ENCODE measurements around the gene TMEM9.

The TMEM9 gene

GRCh38 chr1:201113451-201114244, 40.6 kb downstream of the TMEM9 start:
- peaks cover 4% of the 10 kb centered on the region for H3K4me1 ChIP-seq (ENCODE audit: low read length)
- peak overlapping the region; percentile 37; the same call in 1 of the 2 replicates for H2AFZ ChIP-seq (ENCODE audit: low read depth, low read length)
- H3K4me2 ChIP-seq (ENCODE audit: low read length): peak overlapping the region; percentile 87
- no peaks in the 10 kb centered on the region for H3K36me3 ChIP-seq (replicated peaks; ENCODE audit: low read depth, low read length)
- peak overlapping the region; percentile 59 for H3K4me3 ChIP-seq (ENCODE audit: low read length)
- no peaks in the 10 kb centered on the region for H4K20me1 ChIP-seq (ENCODE audit: insufficient read depth, low read length)
- H3K9ac ChIP-seq (ENCODE audit: low read length): peak overlapping the region; percentile 38; the same call in 1 of the 2 replicates
- H3K9me3 ChIP-seq (ENCODE audit: insufficient read depth, low read length): no peaks in the 10 kb centered on the region
- TF ChIP-seq EZH2phosphoT487 (IDR thresholded peaks at IDR 0.05; ENCODE audit: low read depth) (no peak), CTCF (IDR thresholded peaks at IDR 0.05; ENCODE audit: low read depth, low read length) (no peak)
- peaks cover 12% of the 10 kb centered on the region; the same call in 1 of the 2 replicates for H3K27me3 ChIP-seq (ENCODE audit: low read depth, low read length)
- H3K27ac ChIP-seq (ENCODE audit: low read length): no peak overlapping the region
- no peaks in the 10 kb centered on the region for H3K79me2 ChIP-seq (ENCODE audit: low read length)

- TF ChIP-seq CTCF (IDR thresholded peaks at IDR 0.05; ENCODE audit: low read depth, low read length) (no peak), EZH2phosphoT487 (IDR thresholded peaks at IDR 0.05; ENCODE audit: low read depth) (no peak)
- Histone ChIP-seq H3K4me2 (ENCODE audit: low read length) (no peak overlapping the region), H3K36me3 (replicated peaks; ENCODE audit: low read depth, low read length) (no peaks in the 10 kb centered on the region), H3K4me1 (ENCODE audit: low read length) (peaks cover 4% of the 10 kb centered on the region), H4K20me1 (ENCODE audit: insufficient read depth, low read length) (no peaks in the 10 kb centered on the region), H3K79me2 (ENCODE audit: low read length) (no peaks in the 10 kb centered on the region), H3K9ac (ENCODE audit: low read length) (no peak overlapping the region), H2AFZ (ENCODE audit: low read depth, low read length) (no peak overlapping the region), H3K4me3 (ENCODE audit: low read length) (no peak overlapping the region), H3K9me3 (ENCODE audit: insufficient read depth, low read length) (no peaks in the 10 kb centered on the region), H3K27ac (ENCODE audit: low read length) (no peak overlapping the region), H3K27me3 (ENCODE audit: low read depth, low read length) (peaks cover 12% of the 10 kb centered on the region; the same call in 1 of the 2 replicates)
Measured at GRCh38 chr1:201112926-201113325, 41.3 kb downstream of the TMEM9 start.

- no peaks in the 10 kb centered on the region for H3K79me2 ChIP-seq (ENCODE audit: low read length)
- H4K20me1 ChIP-seq (ENCODE audit: insufficient read depth, low read length): no peaks in the 10 kb centered on the region
- H3K4me3 ChIP-seq (ENCODE audit: low read length): no peak within 1 kb of the TSS
- no peaks in the 10 kb centered on the region for H3K36me3 ChIP-seq (replicated peaks; ENCODE audit: low read depth, low read length)
- no peak within 1 kb of the TSS for H2AFZ ChIP-seq (ENCODE audit: low read depth, low read length)
- TF ChIP-seq CTCF (IDR thresholded peaks at IDR 0.05; ENCODE audit: low read depth, low read length) (no peak), EZH2phosphoT487 (IDR thresholded peaks at IDR 0.05; ENCODE audit: low read depth) (no peak)
- no peak within 1 kb of the TSS for H3K27ac ChIP-seq (ENCODE audit: low read length)
- H3K27me3 ChIP-seq (ENCODE audit: low read depth, low read length): 0 out of 2 replicates have a peak, but pooled peaks cover 6% of the 10 kb centered on the region
- peaks cover 4% of the 10 kb centered on the region for H3K4me1 ChIP-seq (ENCODE audit: low read length)
- no peak within 1 kb of the TSS for H3K4me2 ChIP-seq (ENCODE audit: low read length)
- no peak within 1 kb of the TSS for H3K9ac ChIP-seq (ENCODE audit: low read length)
- no peaks in the 10 kb centered on the region for H3K9me3 ChIP-seq (ENCODE audit: insufficient read depth, low read length)
Measured at GRCh38 chr1:201112173-201112731, 42.0 kb downstream of the TMEM9 start, which contains the start of gene CACNA1S. CACNA1S (minus strand) TSS chr1:201112426; CDS start chr1:201112339, 87 bp downstream.

- H3K36me3 ChIP-seq (replicated peaks; ENCODE audit: low read depth, low read length): no peaks in the 10 kb centered on the region
- no peak overlapping the region for H2AFZ ChIP-seq (ENCODE audit: low read depth, low read length)
- no peak overlapping the region for H3K9ac ChIP-seq (ENCODE audit: low read length)
- 0 out of 2 replicates have a peak, but pooled peaks cover 6% of the 10 kb centered on the region for H3K27me3 ChIP-seq (ENCODE audit: low read depth, low read length)
- H3K27ac ChIP-seq (ENCODE audit: low read length): no peak overlapping the region
- TF ChIP-seq CTCF (IDR thresholded peaks at IDR 0.05; ENCODE audit: low read depth, low read length): no peak
- TF ChIP-seq EZH2phosphoT487 (IDR thresholded peaks at IDR 0.05; ENCODE audit: low read depth): no peak
- no peaks in the 10 kb centered on the region for H3K9me3 ChIP-seq (ENCODE audit: insufficient read depth, low read length)
- H3K79me2 ChIP-seq (ENCODE audit: low read length): no peaks in the 10 kb centered on the region
- H4K20me1 ChIP-seq (ENCODE audit: insufficient read depth, low read length): no peaks in the 10 kb centered on the region
- H3K4me3 ChIP-seq (ENCODE audit: low read length): no peak overlapping the region
- H3K4me1 ChIP-seq (ENCODE audit: low read length): peaks cover 4% of the 10 kb centered on the region
- H3K4me2 ChIP-seq (ENCODE audit: low read length): no peak overlapping the region
Measured at GRCh38 chr1:201111672-201112071, 42.6 kb downstream of the TMEM9 start.
